ENCODE data around the gene YIPF5.

DNA sequence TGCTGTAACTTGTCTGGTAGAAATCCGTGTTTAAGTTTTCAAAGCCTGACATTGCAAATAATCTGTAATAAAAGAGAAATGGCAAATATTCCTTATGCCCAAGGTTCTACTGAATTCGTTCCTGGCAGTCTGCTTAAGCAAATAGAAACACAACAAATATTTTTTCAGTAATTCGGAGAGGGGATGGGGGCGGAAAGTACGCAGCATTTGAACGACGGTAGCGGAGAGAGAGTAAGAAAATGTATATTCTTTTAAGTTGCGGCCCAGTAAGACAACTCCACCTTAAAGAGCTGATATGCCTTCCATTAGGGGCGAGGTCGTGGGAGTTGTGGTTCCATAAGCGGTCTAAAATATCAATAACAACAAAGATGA, 569 bp downstream of the YIPF5 start:
- TF ChIP-seq JUND (IDR thresholded peaks at IDR 0.05) (no peak), CTCF (IDR thresholded peaks at IDR 0.05 in 2 of 3, conservative IDR thresholded peaks at IDR 0.05 in 1 of 3; ENCODE audit: borderline replicate concordance in 1 of 3, insufficient read depth in 1 of 3, low read depth in 2 of 3, low read length in 2 of 3) (no peak), POLR2A (IDR thresholded peaks at IDR 0.05; ENCODE audit: borderline replicate concordance, extremely low read depth, insufficient read depth, insufficient read length) (no peak), CEBPB (IDR thresholded peaks at IDR 0.05; ENCODE audit: low read depth) (no peak), RAD21 (IDR thresholded peaks at IDR 0.05; ENCODE audit: low read depth) (no peak), EZH2 (IDR thresholded peaks at IDR 0.05) (no peak), POLR2AphosphoS5 (IDR thresholded peaks at IDR 0.05; ENCODE audit: low read depth, low read length) (no peak), ELF1 (IDR thresholded peaks at IDR 0.05; ENCODE audit: borderline replicate concordance, low read depth) (no peak), SP1 (IDR thresholded peaks at IDR 0.05; ENCODE audit: low read depth) (no peak), EGR1 (IDR thresholded peaks at IDR 0.05; ENCODE audit: low read depth) (no peak), ZNF274 (IDR thresholded peaks at IDR 0.05; ENCODE audit: low read depth, low read length) (no peak), MAX (IDR thresholded peaks at IDR 0.05) (no peak), EZH2phosphoT487 (IDR thresholded peaks at IDR 0.05; ENCODE audit: borderline replicate concordance) (no peak)
- TF ChIP-seq, protein P1, sequence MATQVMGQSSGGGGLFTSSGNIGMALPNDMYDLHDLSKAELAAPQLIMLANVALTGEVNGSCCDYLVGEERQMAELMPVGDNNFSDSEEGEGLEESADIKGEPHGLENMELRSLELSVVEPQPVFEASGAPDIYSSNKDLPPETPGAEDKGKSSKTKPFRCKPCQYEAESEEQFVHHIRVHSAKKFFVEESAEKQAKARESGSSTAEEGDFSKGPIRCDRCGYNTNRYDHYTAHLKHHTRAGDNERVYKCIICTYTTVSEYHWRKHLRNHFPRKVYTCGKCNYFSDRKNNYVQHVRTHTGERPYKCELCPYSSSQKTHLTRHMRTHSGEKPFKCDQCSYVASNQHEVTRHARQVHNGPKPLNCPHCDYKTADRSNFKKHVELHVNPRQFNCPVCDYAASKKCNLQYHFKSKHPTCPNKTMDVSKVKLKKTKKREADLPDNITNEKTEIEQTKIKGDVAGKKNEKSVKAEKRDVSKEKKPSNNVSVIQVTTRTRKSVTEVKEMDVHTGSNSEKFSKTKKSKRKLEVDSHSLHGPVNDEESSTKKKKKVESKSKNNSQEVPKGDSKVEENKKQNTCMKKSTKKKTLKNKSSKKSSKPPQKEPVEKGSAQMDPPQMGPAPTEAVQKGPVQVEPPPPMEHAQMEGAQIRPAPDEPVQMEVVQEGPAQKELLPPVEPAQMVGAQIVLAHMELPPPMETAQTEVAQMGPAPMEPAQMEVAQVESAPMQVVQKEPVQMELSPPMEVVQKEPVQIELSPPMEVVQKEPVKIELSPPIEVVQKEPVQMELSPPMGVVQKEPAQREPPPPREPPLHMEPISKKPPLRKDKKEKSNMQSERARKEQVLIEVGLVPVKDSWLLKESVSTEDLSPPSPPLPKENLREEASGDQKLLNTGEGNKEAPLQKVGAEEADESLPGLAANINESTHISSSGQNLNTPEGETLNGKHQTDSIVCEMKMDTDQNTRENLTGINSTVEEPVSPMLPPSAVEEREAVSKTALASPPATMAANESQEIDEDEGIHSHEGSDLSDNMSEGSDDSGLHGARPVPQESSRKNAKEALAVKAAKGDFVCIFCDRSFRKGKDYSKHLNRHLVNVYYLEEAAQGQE (IDR thresholded peaks at IDR 0.05; ENCODE audit: low read depth), result no peak

Data from HCT116 (cell line).